K562 (cell line): ENCODE measurements around the gene PTPN1. TPM values are rescaled to one million over a fixed set of nuclear protein-coding genes. Genes with fewer than 3 reads are reported as not detected.
A peak's percentile ranks its signal among the peaks of the same experiment; 100 is the strongest.

Experiments
- CEBPZ ChIP-seq: fragments of 150-350 bp; IDR thresholded peaks from 2 replicates; pipeline ENCODE4 v1.6.1; 2014; ENCODE audit warnings: low read depth, mild to moderate bottlenecking, low read length, borderline replicate concordance
- CHCHD3 ChIP-seq: fragments of 250-450 bp; sonication (Bioruptor Pico); IDR thresholded peaks from 2 replicates; pipeline ENCODE4 v2.1.2; 2022; ENCODE audit warnings: mild to moderate bottlenecking
- DNMT1 ChIP-seq: fragments of 450-650 bp; IDR thresholded peaks from 2 replicates; pipeline ENCODE4 v1.6.1; 2016; ENCODE audit warnings: antibody characterized with exemption, mild to moderate bottlenecking
- ELK1 ChIP-seq: sonication (generic); formaldehyde crosslinking; IDR thresholded peaks from 2 replicates; pipeline ENCODE4 v1.8.1; 2022; ENCODE audit warnings: missing genetic modification reagents
- GTF2E2 ChIP-seq: fragments of 200-800 bp; sonication (Bioruptor generic); IDR thresholded peaks from 2 replicates; pipeline ENCODE4 v1.6.1; 2016; ENCODE audit warnings: missing genetic modification characterization, missing compliant biosample characterization
- HCFC1 ChIP-seq: IDR thresholded peaks from 2 replicates; pipeline ENCODE4 v1.6.1; 2012; ENCODE audit warnings: low read depth, low read length, improper control_type of control experiment
- HDAC2 ChIP-seq: fragments of 450-650 bp; IDR thresholded peaks from 2 replicates; pipeline ENCODE4 v1.6.1; 2016; ENCODE audit warnings: mild to moderate bottlenecking
- LCOR ChIP-seq: sonication (generic); formaldehyde crosslinking; IDR thresholded peaks from 2 replicates; pipeline ENCODE4 v1.8.0; 2022; ENCODE audit warnings: mild to moderate bottlenecking, missing genetic modification reagents
- NR0B1 ChIP-seq: fragments of 450-650 bp; IDR thresholded peaks from one replicate; pipeline ENCODE4 v1.6.1; 2018; ENCODE audit warnings: mild to moderate bottlenecking, moderate library complexity; ENCODE audit not compliant: partially characterized antibody
- PATZ1 ChIP-seq: fragments of 250-450 bp; sonication (Bioruptor Pico); IDR thresholded peaks from 2 replicates; pipeline ENCODE4 v1.5.0; 2020; ENCODE audit warnings: mild to moderate bottlenecking, borderline replicate concordance
- SIRT6 ChIP-seq: IDR thresholded peaks from one replicate; pipeline ENCODE4 v1.6.1; 2012; ENCODE audit warnings: low read depth, mild to moderate bottlenecking, control low read depth, inconsistent platforms, low read length, moderate library complexity
- SMARCB1 ChIP-seq: IDR thresholded peaks from 2 replicates; pipeline ENCODE4 v1.6.1; 2011; ENCODE audit warnings: improper control_type of control experiment, low read depth; ENCODE audit not compliant: insufficient read length
- SMARCC2 ChIP-seq: fragments of 450-650 bp; IDR thresholded peaks from 2 replicates; pipeline ENCODE4 v1.6.1; 2017; ENCODE audit warnings: antibody characterized with exemption, moderate library complexity, mild to moderate bottlenecking, low read depth
- SP1 ChIP-seq: sonication (generic); formaldehyde crosslinking; IDR thresholded peaks from 2 replicates; pipeline ENCODE4 v1.8.1; 2022; ENCODE audit warnings: mild to moderate bottlenecking, missing genetic modification reagents
- TAF1 ChIP-seq: IDR thresholded peaks from 2 replicates; pipeline ENCODE4 v1.6.1; 2011; ENCODE audit warnings: mild to moderate bottlenecking, low read length, moderate library complexity; ENCODE audit not compliant: insufficient read depth, control insufficient read depth, severe bottlenecking; ENCODE audit errors: extremely low read depth
- TBL1XR1 ChIP-seq, 2 experiments: IDR thresholded peaks; 2 replicates each; pipeline ENCODE4 v1.6.1; 2012; ENCODE audit warnings: improper control_type of control experiment in 2 of 2, low read length in 2 of 2, mild to moderate bottlenecking in 1 of 2
- ZBTB43 ChIP-seq: sonication (generic); formaldehyde crosslinking; IDR thresholded peaks from 2 replicates; pipeline ENCODE4 v1.8.0; 2023; ENCODE audit warnings: mild to moderate bottlenecking, missing genetic modification reagents
- polyA plus RNA-seq, 8 experiments: library from polyadenylated mRNA; depleted of rRNA in 4 of 8; stranded (reverse) in 5 of 8; unstranded in 3 of 8; fragments of >200 nt; fragmentation: Nextera tagmentation in 2 of 8; fragmentation: Illumina TruSeq in 1 of 8; extraction: Ambion mirVana in 2 of 8; extraction: Trizol in 1 of 8; gene quantifications; 2 replicates each; pipeline versions ENCODE4 v1.2.1 to v1.2.3, GENCODE V29; 2011 to 2014; ENCODE audit warnings: inconsistent platforms in 1 of 8, missing spikeins in 1 of 8
- total RNA-seq, 7 experiments: library from RNA; depleted of rRNA in 6 of 7; stranded (reverse); fragments of >200 nt in 6 of 7; fragmentation: Illumina TruSeq in 2 of 7; extraction: Trizol in 2 of 7; gene quantifications; 2 replicates each; pipeline versions ENCODE4 v1.2.1 to v1.2.3, GENCODE V29; 2011 to 2021; ENCODE audit warnings: low replicate concordance in 1 of 7

PTPN1 gene
- total and polyA plus RNA-seq, 9 of the 15 experiments (the other 6 are each of a cell fraction or from before 2014, with no cell fraction given): 11.0 to 85.3 (median 54.0) TPM

- no peak for TF ChIP-seq LCOR
- no peak for TF ChIP-seq CHCHD3
- no peak for TF ChIP-seq ZBTB43 (CRISPR knock-in tag)
- no peak for TF ChIP-seq HCFC1
- peak; percentile 22; the same call in 1 of the 2 replicates for TF ChIP-seq HDAC2
- no peak for TF ChIP-seq SIRT6
- TF ChIP-seq SMARCB1: no peak
- TF ChIP-seq PATZ1: no peak
- no peak for TF ChIP-seq NR0B1
- no peak for TF ChIP-seq CEBPZ
- no peak for TF ChIP-seq TBL1XR1 (IDR thresholded peaks at IDR 0.05; ENCODE audit: low read length in 2 of 2)
- no peak for TF ChIP-seq ELK1
- no peak for TF ChIP-seq SP1 (CRISPR knock-in tag)
- TF ChIP-seq SMARCC2: no peak
- TF ChIP-seq GTF2E2: no peak
- no peak for TF ChIP-seq TAF1
- TF ChIP-seq DNMT1: no peak
Observed at GRCh38 chr20:50501972-50502745, 8.0 kb upstream of the PTPN1 start (continued).
